GM23338 (cell line): ENCODE results near the gene GBX1. TPM values are rescaled to one million over a fixed set of nuclear protein-coding genes. Genes with fewer than 3 reads are reported as not detected.

Experiments used
- ATAC-seq: fragments of 200-7000 bp; cut with Tn5 transposase; 3 replicates; pipeline ENCODE4 v1.9.1; 2020
- DNase-seq: peaks from one replicate; pipeline ENCODE4 v3.0.0-alpha.2; 2015; ENCODE audit warnings: low spot score
- H2AFZ ChIP-seq: fragments of 200-600 bp; sonication (generic); 2 replicates; pipeline ENCODE4 v1.8.0; 2016; ENCODE audit warnings: antibody characterized with exemption, mild to moderate bottlenecking, moderate library complexity
- H3F3A ChIP-seq: fragments of 200-600 bp; sonication (generic); replicated peaks from 2 replicates; pipeline ENCODE4 v1.8.0; 2017; ENCODE audit warnings: antibody characterized with exemption, mixed run types, low read depth
- H3K27ac ChIP-seq: fragments of 200-600 bp; sonication (generic); 2 replicates; pipeline ENCODE4 v1.6.1; 2016; ENCODE audit warnings: low read depth
- H3K27me3 ChIP-seq: fragments of 200-600 bp; sonication (generic); 2 replicates; pipeline ENCODE4 v1.8.0; 2016; ENCODE audit warnings: mild to moderate bottlenecking, mixed run types, moderate library complexity; ENCODE audit not compliant: insufficient read depth
- H3K36me3 ChIP-seq: fragments of 200-600 bp; sonication (generic); 2 replicates; pipeline ENCODE4 v1.8.0; 2016; ENCODE audit warnings: mild to moderate bottlenecking; ENCODE audit not compliant: insufficient read depth
- H3K4me1 ChIP-seq: fragments of 200-600 bp; sonication (generic); 2 replicates; pipeline ENCODE4 v1.8.0; 2016; ENCODE audit warnings: mild to moderate bottlenecking, moderate library complexity; ENCODE audit not compliant: insufficient read depth
- H3K4me2 ChIP-seq: fragments of 200-600 bp; sonication (generic); 2 replicates; pipeline ENCODE4 v1.7.1; 2017; ENCODE audit warnings: mixed run types
- H3K4me3 ChIP-seq: fragments of 200-600 bp; sonication (generic); 2 replicates; pipeline ENCODE4 v1.6.1; 2016; ENCODE audit warnings: mixed run types
- H3K79me2 ChIP-seq: fragments of 200-600 bp; sonication (generic); replicated peaks from 2 replicates; pipeline ENCODE4 v1.8.0; 2017; ENCODE audit warnings: mild to moderate bottlenecking; ENCODE audit not compliant: insufficient read depth
- H3K9me2 ChIP-seq: fragments of 200-600 bp; sonication (generic); 2 replicates; pipeline ENCODE4 v1.8.0; 2017; ENCODE audit not compliant: insufficient read depth
- H4K20me1 ChIP-seq: fragments of 200-600 bp; sonication (generic); replicated peaks from 2 replicates; pipeline ENCODE4 v1.8.0; 2017; ENCODE audit warnings: mild to moderate bottlenecking; ENCODE audit not compliant: insufficient read depth
- H3K27ac Mint-ChIP-seq: 2 replicates; pipeline ENCODE4 v1.8.0; 2020; ENCODE audit warnings: inconsistent platforms, mild to moderate bottlenecking, moderate library complexity, mixed read lengths
- H3K27me3 Mint-ChIP-seq: 3 replicates; pipeline ENCODE4 v1.8.0; 2022; ENCODE audit warnings: low read depth, mild to moderate bottlenecking, moderate library complexity, mixed read lengths, inconsistent platforms; ENCODE audit not compliant: insufficient read depth, poor library complexity
- H3K36me3 Mint-ChIP-seq: 3 replicates; pipeline ENCODE4 v1.8.0; 2021; ENCODE audit warnings: low read depth, mild to moderate bottlenecking, inconsistent platforms, moderate library complexity, mixed read lengths
- H3K4me1 Mint-ChIP-seq: 3 replicates; pipeline ENCODE4 v1.8.0; 2020; ENCODE audit warnings: mild to moderate bottlenecking, inconsistent platforms, mixed read lengths
- H3K4me3 Mint-ChIP-seq: 3 replicates; pipeline ENCODE4 v1.8.0; 2021; ENCODE audit warnings: moderate library complexity, mild to moderate bottlenecking, inconsistent platforms, mixed read lengths
- H3K9me3 Mint-ChIP-seq: 3 replicates; pipeline ENCODE4 v1.8.0; 2020; ENCODE audit warnings: moderate library complexity, mild to moderate bottlenecking, inconsistent platforms, mixed read lengths
- CREB1 ChIP-seq: fragments of 250-450 bp; sonication (Bioruptor Pico); IDR thresholded peaks from 2 replicates; pipeline ENCODE4 v1.5.0; 2020; ENCODE audit warnings: low read depth, mild to moderate bottlenecking, moderate library complexity
- CTCF ChIP-seq, 2 experiments: fragments of 200-600 bp in 1 of 2; sonication (generic) in 1 of 2; conservative IDR thresholded peaks; 2 replicates each; pipeline versions ENCODE4 v1.5.1 to v1.6.1; 2016 to 2017; ENCODE audit warnings: antibody characterized with exemption in 2 of 2, low read depth in 2 of 2, mild to moderate bottlenecking in 2 of 2, moderate library complexity in 1 of 2
- EZH2 ChIP-seq: fragments of 200-600 bp; sonication (generic); IDR thresholded peaks from one replicate; pipeline ENCODE4 v1.8.0; 2017; ENCODE audit warnings: antibody characterized with exemption, mild to moderate bottlenecking, low read depth; ENCODE audit not compliant: unreplicated experiment
- EZH2phosphoT487 ChIP-seq: fragments of 200-600 bp; sonication (generic); IDR thresholded peaks from one replicate; pipeline ENCODE4 v1.8.1; 2018; ENCODE audit warnings: antibody characterized with exemption; ENCODE audit not compliant: unreplicated experiment
- JUNB ChIP-seq: IDR thresholded peaks from one replicate; pipeline ENCODE4 v1.6.1; 2016; ENCODE audit warnings: antibody characterized with exemption; ENCODE audit not compliant: unreplicated experiment
- NANOG ChIP-seq: IDR thresholded peaks from 2 replicates; pipeline ENCODE4 v1.6.1; 2016; ENCODE audit warnings: antibody characterized with exemption, borderline replicate concordance
- POLR2AphosphoS5 ChIP-seq: IDR thresholded peaks from 2 replicates; pipeline ENCODE4 v1.6.1; 2016; ENCODE audit warnings: antibody characterized with exemption, low read depth
- STAT1 ChIP-seq: IDR thresholded peaks from one replicate; pipeline ENCODE4 v1.6.1; 2016; ENCODE audit warnings: antibody characterized with exemption; ENCODE audit not compliant: unreplicated experiment
- ZNF114 ChIP-seq: fragments of 250-450 bp; sonication (Bioruptor Pico); IDR thresholded peaks from 2 replicates; pipeline ENCODE4 v1.5.0; 2020; ENCODE audit warnings: mild to moderate bottlenecking, moderate library complexity
- ZNF331 ChIP-seq: fragments of 250-450 bp; sonication (Bioruptor Pico); IDR thresholded peaks from 2 replicates; pipeline ENCODE4 v1.5.0; 2020; ENCODE audit warnings: low read depth, mild to moderate bottlenecking, moderate library complexity
- ZNF462 ChIP-seq: fragments of 250-450 bp; sonication (Bioruptor Pico); IDR thresholded peaks from 2 replicates; pipeline ENCODE4 v1.5.0; 2020; ENCODE audit warnings: mild to moderate bottlenecking, moderate library complexity
- polyA plus RNA-seq: library from polyadenylated mRNA; unstranded; fragments of >200 nt; fragmentation: Nextera tagmentation; extraction: Ambion mirVana; gene quantifications from 2 replicates; pipeline ENCODE4 v1.2.1, GENCODE V29; 2016
- total RNA-seq: library from RNA; depleted of rRNA; stranded (reverse); fragments of >200 nt; shearing (Covaris generic); gene quantifications from 2 replicates; pipeline ENCODE4 v1.2.3, GENCODE V29; 2014
- TF ChIP-seq, protein P1 (sequence below): IDR thresholded peaks from one replicate; pipeline ENCODE4 v1.6.1; 2018; ENCODE audit warnings: antibody characterized with exemption; ENCODE audit not compliant: unreplicated experiment
- TF ChIP-seq, protein P2 (sequence below): IDR thresholded peaks from 2 replicates; pipeline ENCODE4 v1.6.1; 2016; ENCODE audit warnings: antibody characterized with exemption

GBX1 gene
- total and polyA plus RNA-seq, 2 experiments from 2014 or later: 0.24 TPM; not detected in 1

- Mint-ChIP-seq H3K27ac (no peak overlapping the region), H3K4me3 (no peak overlapping the region), H3K4me1 (peaks cover 15% of the 10 kb centered on the region), H3K9me3 (no peaks in the 10 kb centered on the region), H3K27me3 (peaks cover 17% of the 10 kb centered on the region), H3K36me3 (peaks cover 9% of the 10 kb centered on the region; the same call in 2 of the 3 replicates)
- Histone ChIP-seq H3K36me3 (0 out of 2 replicates have a peak, but pooled peaks cover 4% of the 10 kb centered on the region), H3K9me2 (no peaks in the 10 kb centered on the region), H3K27me3 (no peaks in the 10 kb centered on the region), H3F3A (no peaks in the 10 kb centered on the region), H4K20me1 (no peaks in the 10 kb centered on the region; the same call in 1 of the 2 replicates), H3K4me2 (no peak overlapping the region), H3K27ac (no peak overlapping the region), H3K79me2 (no peaks in the 10 kb centered on the region), H2AFZ (no peak overlapping the region), H3K4me3 (no peak overlapping the region), H3K4me1 (peaks cover 7% of the 10 kb centered on the region)
- ATAC-seq: no peak
- no peak for TF ChIP-seq CTCF (conservative IDR thresholded peaks at IDR 0.05; ENCODE audit: low read depth in 2 of 2)
- TF ChIP-seq ZNF114 (CRISPR knock-in tag): no peak
- TF ChIP-seq ZNF462 (CRISPR knock-in tag): no peak
- TF ChIP-seq EZH2phosphoT487: no peak
- no peak for TF ChIP-seq CREB1
- TF ChIP-seq NANOG: no peak
- TF ChIP-seq ZNF331 (CRISPR knock-in tag): no peak
- TF ChIP-seq STAT1: no peak
- TF ChIP-seq, protein P1, sequence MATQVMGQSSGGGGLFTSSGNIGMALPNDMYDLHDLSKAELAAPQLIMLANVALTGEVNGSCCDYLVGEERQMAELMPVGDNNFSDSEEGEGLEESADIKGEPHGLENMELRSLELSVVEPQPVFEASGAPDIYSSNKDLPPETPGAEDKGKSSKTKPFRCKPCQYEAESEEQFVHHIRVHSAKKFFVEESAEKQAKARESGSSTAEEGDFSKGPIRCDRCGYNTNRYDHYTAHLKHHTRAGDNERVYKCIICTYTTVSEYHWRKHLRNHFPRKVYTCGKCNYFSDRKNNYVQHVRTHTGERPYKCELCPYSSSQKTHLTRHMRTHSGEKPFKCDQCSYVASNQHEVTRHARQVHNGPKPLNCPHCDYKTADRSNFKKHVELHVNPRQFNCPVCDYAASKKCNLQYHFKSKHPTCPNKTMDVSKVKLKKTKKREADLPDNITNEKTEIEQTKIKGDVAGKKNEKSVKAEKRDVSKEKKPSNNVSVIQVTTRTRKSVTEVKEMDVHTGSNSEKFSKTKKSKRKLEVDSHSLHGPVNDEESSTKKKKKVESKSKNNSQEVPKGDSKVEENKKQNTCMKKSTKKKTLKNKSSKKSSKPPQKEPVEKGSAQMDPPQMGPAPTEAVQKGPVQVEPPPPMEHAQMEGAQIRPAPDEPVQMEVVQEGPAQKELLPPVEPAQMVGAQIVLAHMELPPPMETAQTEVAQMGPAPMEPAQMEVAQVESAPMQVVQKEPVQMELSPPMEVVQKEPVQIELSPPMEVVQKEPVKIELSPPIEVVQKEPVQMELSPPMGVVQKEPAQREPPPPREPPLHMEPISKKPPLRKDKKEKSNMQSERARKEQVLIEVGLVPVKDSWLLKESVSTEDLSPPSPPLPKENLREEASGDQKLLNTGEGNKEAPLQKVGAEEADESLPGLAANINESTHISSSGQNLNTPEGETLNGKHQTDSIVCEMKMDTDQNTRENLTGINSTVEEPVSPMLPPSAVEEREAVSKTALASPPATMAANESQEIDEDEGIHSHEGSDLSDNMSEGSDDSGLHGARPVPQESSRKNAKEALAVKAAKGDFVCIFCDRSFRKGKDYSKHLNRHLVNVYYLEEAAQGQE: no peak
- TF ChIP-seq, protein P2, sequence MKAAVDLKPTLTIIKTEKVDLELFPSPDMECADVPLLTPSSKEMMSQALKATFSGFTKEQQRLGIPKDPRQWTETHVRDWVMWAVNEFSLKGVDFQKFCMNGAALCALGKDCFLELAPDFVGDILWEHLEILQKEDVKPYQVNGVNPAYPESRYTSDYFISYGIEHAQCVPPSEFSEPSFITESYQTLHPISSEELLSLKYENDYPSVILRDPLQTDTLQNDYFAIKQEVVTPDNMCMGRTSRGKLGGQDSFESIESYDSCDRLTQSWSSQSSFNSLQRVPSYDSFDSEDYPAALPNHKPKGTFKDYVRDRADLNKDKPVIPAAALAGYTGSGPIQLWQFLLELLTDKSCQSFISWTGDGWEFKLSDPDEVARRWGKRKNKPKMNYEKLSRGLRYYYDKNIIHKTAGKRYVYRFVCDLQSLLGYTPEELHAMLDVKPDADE: no peak
- no peak for TF ChIP-seq EZH2
- TF ChIP-seq POLR2AphosphoS5: no peak
- TF ChIP-seq JUNB: no peak
- DNase-seq: no peak
Observed at GRCh38 chr7:151207804-151208203, 40.3 kb upstream of the GBX1 start.
